OCI-LY1 (cell line): ENCODE results near the gene BHMT2.

ENCODE experiments used
- H2AFZ ChIP-seq: fragments of 200-600 bp; sonication (generic), shearing (Covaris generic); 2 replicates; pipeline ENCODE4 v1.6.0; 2014; ENCODE audit warnings: antibody characterized with exemption, mild to moderate bottlenecking, low read length
- H3F3A ChIP-seq: fragments of 200-600 bp; sonication (generic), shearing (Covaris generic); 2 replicates; pipeline ENCODE4 v1.6.0; 2014; ENCODE audit warnings: mild to moderate bottlenecking, antibody characterized with exemption, low read length, moderate library complexity; ENCODE audit not compliant: insufficient read depth
- H3K27ac ChIP-seq: fragments of 200-600 bp; sonication (generic); 2 replicates; pipeline ENCODE4 v1.5.1; 2014; ENCODE audit warnings: low read length, mixed run types, mild to moderate bottlenecking, low read depth; ENCODE audit not compliant: poor library complexity, severe bottlenecking
- H3K27me3 ChIP-seq: fragments of 200-600 bp; sonication (generic); 2 replicates; pipeline ENCODE4 v1.6.0; 2014; ENCODE audit warnings: antibody characterized with exemption, mild to moderate bottlenecking, low read length, moderate library complexity; ENCODE audit not compliant: insufficient read depth
- H3K36me3 ChIP-seq: fragments of 200-600 bp; sonication (generic); 2 replicates; pipeline ENCODE4 v1.6.1; 2014; ENCODE audit warnings: mild to moderate bottlenecking, antibody characterized with exemption, low read length, moderate library complexity, mixed read lengths; ENCODE audit not compliant: insufficient read depth
- H3K4me1 ChIP-seq: fragments of 200-600 bp; sonication (generic); 2 replicates; pipeline ENCODE4 v1.5.1; 2014; ENCODE audit warnings: mild to moderate bottlenecking, low read length, moderate library complexity; ENCODE audit not compliant: insufficient read depth, severe bottlenecking
- H3K4me2 ChIP-seq: fragments of 200-600 bp; sonication (generic), shearing (Covaris generic); 2 replicates; pipeline ENCODE4 v1.6.1; 2014; ENCODE audit warnings: low read length
- H3K4me3 ChIP-seq: fragments of 200-600 bp; sonication (generic); 2 replicates; pipeline ENCODE4 v1.5.1; 2014; ENCODE audit warnings: low read length, low read depth, mild to moderate bottlenecking, mixed read lengths; ENCODE audit not compliant: poor library complexity, severe bottlenecking
- H3K79me2 ChIP-seq: fragments of 200-600 bp; shearing (Covaris generic); 2 replicates; pipeline ENCODE4 v1.6.1; 2016; ENCODE audit warnings: mixed run types, low read length, mixed read lengths; ENCODE audit not compliant: insufficient read depth
- H3K9ac ChIP-seq: fragments of 200-600 bp; sonication (generic), shearing (Covaris generic); 2 replicates; pipeline ENCODE4 v1.6.1; 2014; ENCODE audit warnings: mild to moderate bottlenecking, low read length, mixed read lengths
- H3K9me2 ChIP-seq: fragments of 200-600 bp; sonication (generic), shearing (Covaris generic); 2 replicates; pipeline ENCODE4 v1.6.1; 2014; ENCODE audit warnings: low read depth, mild to moderate bottlenecking, low read length, mixed read lengths
- H3K9me3 ChIP-seq: fragments of 200-600 bp; shearing (Covaris generic); 2 replicates; pipeline ENCODE4 v1.6.1; 2014; ENCODE audit warnings: low read length, mixed read lengths
- H4K20me1 ChIP-seq: fragments of 200-600 bp; sonication (generic), shearing (Covaris generic); 2 replicates; pipeline ENCODE4 v1.6.0; 2016; ENCODE audit warnings: mild to moderate bottlenecking, low read length; ENCODE audit not compliant: insufficient read depth
- EZH2 ChIP-seq: fragments of 200-600 bp; sonication (generic), shearing (Covaris generic); IDR thresholded peaks from 2 replicates; pipeline ENCODE4 v1.8.0; 2017; ENCODE audit warnings: borderline replicate concordance, mixed run types, mild to moderate bottlenecking, antibody characterized with exemption, low read length, moderate library complexity, mixed read lengths
- TF ChIP-seq, protein P1 (sequence below): fragments of 200-600 bp; sonication (generic), shearing (Covaris generic); IDR thresholded peaks from 2 replicates; pipeline ENCODE4 v1.5.1; 2017; ENCODE audit warnings: mild to moderate bottlenecking, antibody characterized with exemption, low read length, moderate library complexity, mixed read lengths

The BHMT2 gene

DNA sequence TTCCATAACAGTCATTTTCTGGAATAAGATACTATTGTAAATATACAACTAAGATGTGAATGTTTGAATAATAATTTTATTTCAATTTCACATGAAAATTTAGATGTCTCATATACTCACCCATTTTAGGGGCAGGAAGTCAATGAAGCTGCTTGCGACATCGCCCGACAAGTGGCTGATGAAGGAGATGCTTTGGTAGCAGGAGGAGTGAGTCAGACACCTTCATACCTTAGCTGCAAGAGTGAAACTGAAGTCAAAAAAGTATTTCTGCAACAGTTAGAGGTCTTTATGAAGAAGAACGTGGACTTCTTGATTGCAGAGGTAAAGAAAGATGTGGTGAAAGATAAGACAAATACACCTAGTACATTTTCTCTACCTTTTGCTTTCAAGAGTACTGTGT, 50.7 kb downstream of the BHMT2 start:
- H3K4me1 ChIP-seq = no peaks in the 10 kb centered on the region
- no peaks in the 10 kb centered on the region for H3K36me3 ChIP-seq
- H3K4me2 ChIP-seq = no peak overlapping the region

GRCh38 chr5:79122973-79123372, 53.4 kb downstream of the BHMT2 start:
- no peaks in the 10 kb centered on the region for H3K36me3 ChIP-seq
- no peaks in the 10 kb centered on the region for H3F3A ChIP-seq
- no peak overlapping the region for H3K27ac ChIP-seq
- no peaks in the 10 kb centered on the region for H4K20me1 ChIP-seq
- H2AFZ ChIP-seq = no peak overlapping the region
- no peak overlapping the region for H3K4me2 ChIP-seq
- no peaks in the 10 kb centered on the region for H3K9me2 ChIP-seq
- TF ChIP-seq EZH2 = no peak
- TF ChIP-seq, protein P1, sequence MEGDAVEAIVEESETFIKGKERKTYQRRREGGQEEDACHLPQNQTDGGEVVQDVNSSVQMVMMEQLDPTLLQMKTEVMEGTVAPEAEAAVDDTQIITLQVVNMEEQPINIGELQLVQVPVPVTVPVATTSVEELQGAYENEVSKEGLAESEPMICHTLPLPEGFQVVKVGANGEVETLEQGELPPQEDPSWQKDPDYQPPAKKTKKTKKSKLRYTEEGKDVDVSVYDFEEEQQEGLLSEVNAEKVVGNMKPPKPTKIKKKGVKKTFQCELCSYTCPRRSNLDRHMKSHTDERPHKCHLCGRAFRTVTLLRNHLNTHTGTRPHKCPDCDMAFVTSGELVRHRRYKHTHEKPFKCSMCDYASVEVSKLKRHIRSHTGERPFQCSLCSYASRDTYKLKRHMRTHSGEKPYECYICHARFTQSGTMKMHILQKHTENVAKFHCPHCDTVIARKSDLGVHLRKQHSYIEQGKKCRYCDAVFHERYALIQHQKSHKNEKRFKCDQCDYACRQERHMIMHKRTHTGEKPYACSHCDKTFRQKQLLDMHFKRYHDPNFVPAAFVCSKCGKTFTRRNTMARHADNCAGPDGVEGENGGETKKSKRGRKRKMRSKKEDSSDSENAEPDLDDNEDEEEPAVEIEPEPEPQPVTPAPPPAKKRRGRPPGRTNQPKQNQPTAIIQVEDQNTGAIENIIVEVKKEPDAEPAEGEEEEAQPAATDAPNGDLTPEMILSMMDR = no peak
- H3K9ac ChIP-seq = no peak overlapping the region
- H3K27me3 ChIP-seq = peaks cover 3% of the 10 kb centered on the region; the same call in 1 of the 2 replicates
- no peaks in the 10 kb centered on the region for H3K9me3 ChIP-seq
- no peaks in the 10 kb centered on the region for H3K4me1 ChIP-seq
- no peaks in the 10 kb centered on the region for H3K79me2 ChIP-seq
- H3K4me3 ChIP-seq = no peak overlapping the region

More for the DNA sequence above, 50.7 kb downstream of the BHMT2 start:
- Histone ChIP-seq H3K9ac (no peak overlapping the region), H3K4me3 (no peak overlapping the region), H3K27ac (no peak overlapping the region), H3K9me2 (no peaks in the 10 kb centered on the region), H2AFZ (no peak overlapping the region), H3K27me3 (peaks cover 3% of the 10 kb centered on the region; the same call in 1 of the 2 replicates), H4K20me1 (no peaks in the 10 kb centered on the region), H3K9me3 (no peaks in the 10 kb centered on the region), H3K79me2 (no peaks in the 10 kb centered on the region), H3F3A (no peaks in the 10 kb centered on the region)
- TF ChIP-seq, protein P1 = no peak
- no peak for TF ChIP-seq EZH2

- Histone ChIP-seq H3K4me3 (no peak overlapping the region), H3K79me2 (no peaks in the 10 kb centered on the region), H3K27me3 (no peaks in the 10 kb centered on the region), H3K4me1 (no peaks in the 10 kb centered on the region), H3K36me3 (no peaks in the 10 kb centered on the region), H3K4me2 (no peak overlapping the region), H3K9me2 (no peaks in the 10 kb centered on the region), H2AFZ (no peak overlapping the region), H3F3A (no peaks in the 10 kb centered on the region), H3K9ac (no peak overlapping the region), H4K20me1 (no peaks in the 10 kb centered on the region), H3K9me3 (no peaks in the 10 kb centered on the region), H3K27ac (no peak overlapping the region)
- TF ChIP-seq, protein P1 = no peak
- no peak for TF ChIP-seq EZH2
Measured at GRCh38 chr5:79124607-79125006, 55.0 kb downstream of the BHMT2 start.
